ENCODE results near the gene TNFRSF8. TPM values are rescaled to one million over a fixed set of nuclear protein-coding genes. Genes with fewer than 3 reads are reported as not detected.

The TNFRSF8 gene
- total and polyA plus RNA-seq, 2 of the 13 experiments (the other 11 are each of a cell fraction or from before 2014, with no cell fraction given): not detected

DNA sequence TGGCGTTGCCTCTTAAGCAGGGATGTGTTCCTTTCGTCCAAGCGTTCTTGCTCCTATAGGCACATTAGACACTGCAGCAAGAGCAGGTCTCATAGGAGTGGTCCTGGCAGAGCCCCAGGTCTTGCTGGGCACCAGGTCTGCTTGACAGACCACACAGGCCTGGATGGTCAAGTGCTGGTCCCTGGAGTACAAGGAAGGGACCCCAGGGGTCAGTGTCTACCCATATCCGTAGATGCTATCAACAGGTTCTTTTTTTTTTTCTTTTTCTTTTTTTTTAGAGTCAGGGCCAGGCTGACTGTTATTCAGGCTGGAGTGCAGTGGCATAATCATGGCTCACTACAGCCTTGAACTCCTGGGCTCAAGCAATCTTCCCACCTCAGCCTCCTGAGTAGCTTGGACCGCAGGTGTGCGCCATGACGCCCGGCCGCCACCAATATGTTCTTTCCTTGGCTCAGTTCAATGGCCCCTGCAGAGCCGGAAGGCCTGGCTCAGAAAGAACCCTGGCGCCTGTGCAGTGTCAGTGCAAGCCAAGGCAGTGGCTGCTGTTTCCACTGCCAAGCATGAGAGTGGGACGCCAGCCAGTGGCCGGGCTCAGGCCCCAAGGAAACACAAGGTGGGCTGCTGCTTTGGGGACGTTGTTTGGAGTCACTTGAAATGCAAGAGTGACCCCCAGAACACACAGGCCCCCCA lies 10.0 kb upstream of the TNFRSF8 start:
- Histone ChIP-seq H3K79me2 (ENCODE audit: insufficient read depth, low read length) (no peaks in the 10 kb centered on the region), H3K9me3 (ENCODE audit: low read length) (no peaks in the 10 kb centered on the region), H3K4me1 (ENCODE audit: insufficient read depth, low read length) (no peaks in the 10 kb centered on the region), H3K27me3 (ENCODE audit: control insufficient read depth in 1 of 2, insufficient read depth in 2 of 2, low read length in 2 of 2) (peaks cover 5 to 34% of the 10 kb centered on the region in 2 experiments; a peak in 4 of 5 replicates), H2AFZ (ENCODE audit: low read length) (no peak overlapping the region), H3K9ac (ENCODE audit: insufficient read depth, low read depth, low read length) (no peak overlapping the region), H3K4me2 (ENCODE audit: low read depth, low read length) (no peak overlapping the region), H3K4me3 (replicated peaks in 1 of 3; ENCODE audit: insufficient read depth in 1 of 3, low read depth in 2 of 3, low read length in 3 of 3) (no peak overlapping the region), H4K20me1 (ENCODE audit: insufficient read depth, low read length) (no peaks in the 10 kb centered on the region), H3K36me3 (replicated peaks in 1 of 2; ENCODE audit: control insufficient read depth in 1 of 2, insufficient read depth in 2 of 2, low read length in 2 of 2) (no peaks in the 10 kb centered on the region), H3K27ac (ENCODE audit: extremely low read length, insufficient read depth, low read length) (no peak overlapping the region)
- ATAC-seq (peak; percentile 80), FAIRE-seq (no peak), DNase-seq (ENCODE audit: low spot score) (no peak)
- intact Hi-C loops (cut with micrococcal nuclease; ENCODE audit: unreplicated experiment) (no loop called here), in situ Hi-C loops (cut with HindIII; ENCODE audit: extremely low pct_ligation_motif_present, low pct_unique_long_range_greater_than_20kb) (no loop called here)
- WGBS (ENCODE audit: low lambda C conversion rate): 49% methylated on average over 10 of the region's 14 CpGs
- POLR2A ChIA-PET: no interaction called here
- CTCF ChIA-PET (ENCODE audit: low intra/inter-chr PET ratio, low total read pairs): no interaction called here
- TF ChIP-seq, protein P1, sequence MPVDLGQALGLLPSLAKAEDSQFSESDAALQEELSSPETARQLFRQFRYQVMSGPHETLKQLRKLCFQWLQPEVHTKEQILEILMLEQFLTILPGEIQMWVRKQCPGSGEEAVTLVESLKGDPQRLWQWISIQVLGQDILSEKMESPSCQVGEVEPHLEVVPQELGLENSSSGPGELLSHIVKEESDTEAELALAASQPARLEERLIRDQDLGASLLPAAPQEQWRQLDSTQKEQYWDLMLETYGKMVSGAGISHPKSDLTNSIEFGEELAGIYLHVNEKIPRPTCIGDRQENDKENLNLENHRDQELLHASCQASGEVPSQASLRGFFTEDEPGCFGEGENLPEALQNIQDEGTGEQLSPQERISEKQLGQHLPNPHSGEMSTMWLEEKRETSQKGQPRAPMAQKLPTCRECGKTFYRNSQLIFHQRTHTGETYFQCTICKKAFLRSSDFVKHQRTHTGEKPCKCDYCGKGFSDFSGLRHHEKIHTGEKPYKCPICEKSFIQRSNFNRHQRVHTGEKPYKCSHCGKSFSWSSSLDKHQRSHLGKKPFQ (CRISPR knock-in tag; IDR thresholded peaks at IDR 0.05; ENCODE audit: insufficient replicate concordance): no peak
- TF ChIP-seq, protein P2, sequence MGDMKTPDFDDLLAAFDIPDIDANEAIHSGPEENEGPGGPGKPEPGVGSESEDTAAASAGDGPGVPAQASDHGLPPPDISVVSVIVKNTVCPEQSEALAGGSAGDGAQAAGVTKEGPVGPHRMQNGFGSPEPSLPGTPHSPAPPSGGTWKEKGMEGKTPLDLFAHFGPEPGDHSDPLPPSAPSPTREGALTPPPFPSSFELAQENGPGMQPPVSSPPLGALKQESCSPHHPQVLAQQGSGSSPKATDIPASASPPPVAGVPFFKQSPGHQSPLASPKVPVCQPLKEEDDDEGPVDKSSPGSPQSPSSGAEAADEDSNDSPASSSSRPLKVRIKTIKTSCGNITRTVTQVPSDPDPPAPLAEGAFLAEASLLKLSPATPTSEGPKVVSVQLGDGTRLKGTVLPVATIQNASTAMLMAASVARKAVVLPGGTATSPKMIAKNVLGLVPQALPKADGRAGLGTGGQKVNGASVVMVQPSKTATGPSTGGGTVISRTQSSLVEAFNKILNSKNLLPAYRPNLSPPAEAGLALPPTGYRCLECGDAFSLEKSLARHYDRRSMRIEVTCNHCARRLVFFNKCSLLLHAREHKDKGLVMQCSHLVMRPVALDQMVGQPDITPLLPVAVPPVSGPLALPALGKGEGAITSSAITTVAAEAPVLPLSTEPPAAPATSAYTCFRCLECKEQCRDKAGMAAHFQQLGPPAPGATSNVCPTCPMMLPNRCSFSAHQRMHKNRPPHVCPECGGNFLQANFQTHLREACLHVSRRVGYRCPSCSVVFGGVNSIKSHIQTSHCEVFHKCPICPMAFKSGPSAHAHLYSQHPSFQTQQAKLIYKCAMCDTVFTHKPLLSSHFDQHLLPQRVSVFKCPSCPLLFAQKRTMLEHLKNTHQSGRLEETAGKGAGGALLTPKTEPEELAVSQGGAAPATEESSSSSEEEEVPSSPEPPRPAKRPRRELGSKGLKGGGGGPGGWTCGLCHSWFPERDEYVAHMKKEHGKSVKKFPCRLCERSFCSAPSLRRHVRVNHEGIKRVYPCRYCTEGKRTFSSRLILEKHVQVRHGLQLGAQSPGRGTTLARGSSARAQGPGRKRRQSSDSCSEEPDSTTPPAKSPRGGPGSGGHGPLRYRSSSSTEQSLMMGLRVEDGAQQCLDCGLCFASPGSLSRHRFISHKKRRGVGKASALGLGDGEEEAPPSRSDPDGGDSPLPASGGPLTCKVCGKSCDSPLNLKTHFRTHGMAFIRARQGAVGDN (CRISPR knock-in tag; IDR thresholded peaks at IDR 0.05): 0 out of 2 replicates have a peak, but pooled peaks have one; percentile 13
- BruUV-seq (replicated peaks): no TSS peak
